ENCODE measurements around the gene BAIAP2L1. TPM values are rescaled to one million over a fixed set of nuclear protein-coding genes. Genes with fewer than 3 reads are reported as not detected.
A peak's percentile ranks its signal among the peaks of the same experiment; 100 is the strongest.

The BAIAP2L1 gene
- total and polyA plus RNA-seq, 9 of the 15 experiments (the other 6 are each of a cell fraction or from before 2014, with no cell fraction given): 4.2 to 29.8 (median 15.5) TPM

DNA sequence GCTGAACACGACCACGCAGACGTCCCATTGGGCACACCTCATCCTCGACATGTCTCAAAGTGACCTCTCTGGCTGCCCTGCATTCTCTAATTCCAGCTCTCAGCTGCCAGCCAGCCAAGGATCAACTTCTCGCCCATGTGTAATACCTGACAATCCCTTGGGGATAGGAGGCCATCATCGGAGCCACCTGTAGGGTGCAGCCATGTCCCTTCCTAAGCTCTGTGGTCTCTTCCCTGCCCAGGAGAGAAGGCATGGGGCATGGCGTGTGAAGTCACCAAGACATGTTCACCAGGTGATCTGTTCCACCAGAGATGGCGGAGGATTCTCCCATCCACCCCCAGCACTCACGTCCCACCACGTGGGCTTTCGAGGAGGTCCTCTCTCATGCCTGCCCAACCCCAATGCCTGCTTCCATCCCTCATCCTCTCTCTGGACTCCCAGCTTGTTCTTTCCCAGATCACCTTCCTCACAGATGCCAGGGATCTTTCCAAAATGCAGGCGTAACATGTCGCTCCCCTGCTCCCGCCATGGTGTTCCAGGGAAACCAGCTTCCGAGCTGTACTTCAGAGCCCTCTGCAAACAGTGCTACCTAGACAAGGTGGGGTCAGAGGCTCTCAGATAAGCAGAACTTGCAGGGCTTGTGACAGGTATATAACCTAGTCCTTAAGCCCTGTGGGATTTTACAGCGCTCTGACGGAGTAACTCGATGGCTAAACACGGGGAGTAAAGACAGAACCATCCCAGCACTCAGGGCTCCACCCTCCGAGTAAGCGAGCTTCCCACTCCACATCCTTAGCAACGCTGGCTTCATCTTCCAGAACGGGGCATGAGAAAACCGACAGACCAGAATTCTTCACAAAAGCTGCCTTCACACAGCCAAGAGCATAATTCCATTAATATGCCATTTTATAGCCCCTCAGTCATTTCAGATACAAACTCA lies 78.3 kb downstream of the BAIAP2L1 start:
- no peak overlapping the region for H3K27ac ChIP-seq (ENCODE audit: extremely low read depth, low read depth, low read length)
- H2AFZ ChIP-seq (ENCODE audit: low read depth, low read length): no peak overlapping the region
- H3K9me1 ChIP-seq (ENCODE audit: control insufficient read depth, insufficient read depth, low read length): no peaks in the 10 kb centered on the region
- H3K79me2 ChIP-seq (ENCODE audit: control insufficient read depth, insufficient read depth, low read length): no peaks in the 10 kb centered on the region
- no peak overlapping the region for H3K4me2 ChIP-seq (ENCODE audit: insufficient read depth, low read length)
- TF ChIP-seq ARHGAP35 (IDR thresholded peaks at IDR 0.05; ENCODE audit: partially characterized antibody) (no peak), POLR2B (IDR thresholded peaks at IDR 0.05; ENCODE audit: low read depth, partially characterized antibody) (no peak), ZKSCAN3 (CRISPR knock-in tag; IDR thresholded peaks at IDR 0.05) (no peak), MCM3 (IDR thresholded peaks at IDR 0.05) (no peak), GABPA (tag; conservative IDR thresholded peaks at IDR 0.05; ENCODE audit: low read depth) (no peak), STAG1 (CRISPR knock-in tag; IDR thresholded peaks at IDR 0.05; ENCODE audit: borderline replicate concordance) (no peak), GTF2A2 (tag; IDR thresholded peaks at IDR 0.05) (no peak), ZNF830 (CRISPR knock-in tag; IDR thresholded peaks at IDR 0.05) (no peak), IRF2 (CRISPR knock-in tag; IDR thresholded peaks at IDR 0.05) (no peak), MYC (IDR thresholded peaks at IDR 0.05; ENCODE audit: low read depth, low read length) (no peak), MYC (CRISPR knock-in tag; IDR thresholded peaks at IDR 0.05; ENCODE audit: borderline replicate concordance, low read depth) (no peak), FUS (optimal IDR thresholded peaks at IDR 0.05; ENCODE audit: low read depth, low read length) (no peak), CCNT2 (IDR thresholded peaks at IDR 0.05; ENCODE audit: borderline replicate concordance, extremely low read depth, insufficient read length, low read depth, low read length) (no peak), HDAC8 (tag; IDR thresholded peaks at IDR 0.05) (no peak), ZNF589 (CRISPR knock-in tag; IDR thresholded peaks at IDR 0.05; ENCODE audit: low read depth) (no peak)
- TF ChIP-seq, protein P1, sequence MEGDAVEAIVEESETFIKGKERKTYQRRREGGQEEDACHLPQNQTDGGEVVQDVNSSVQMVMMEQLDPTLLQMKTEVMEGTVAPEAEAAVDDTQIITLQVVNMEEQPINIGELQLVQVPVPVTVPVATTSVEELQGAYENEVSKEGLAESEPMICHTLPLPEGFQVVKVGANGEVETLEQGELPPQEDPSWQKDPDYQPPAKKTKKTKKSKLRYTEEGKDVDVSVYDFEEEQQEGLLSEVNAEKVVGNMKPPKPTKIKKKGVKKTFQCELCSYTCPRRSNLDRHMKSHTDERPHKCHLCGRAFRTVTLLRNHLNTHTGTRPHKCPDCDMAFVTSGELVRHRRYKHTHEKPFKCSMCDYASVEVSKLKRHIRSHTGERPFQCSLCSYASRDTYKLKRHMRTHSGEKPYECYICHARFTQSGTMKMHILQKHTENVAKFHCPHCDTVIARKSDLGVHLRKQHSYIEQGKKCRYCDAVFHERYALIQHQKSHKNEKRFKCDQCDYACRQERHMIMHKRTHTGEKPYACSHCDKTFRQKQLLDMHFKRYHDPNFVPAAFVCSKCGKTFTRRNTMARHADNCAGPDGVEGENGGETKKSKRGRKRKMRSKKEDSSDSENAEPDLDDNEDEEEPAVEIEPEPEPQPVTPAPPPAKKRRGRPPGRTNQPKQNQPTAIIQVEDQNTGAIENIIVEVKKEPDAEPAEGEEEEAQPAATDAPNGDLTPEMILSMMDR (IDR thresholded peaks at IDR 0.05 in 2 of 3, conservative IDR thresholded peaks at IDR 0.05 in 1 of 3; ENCODE audit: insufficient read depth in 2 of 3, low read depth in 1 of 3, low read length in 3 of 3): no peak
- H3K4me3 ChIP-seq: no peak overlapping the region
- BruUV-seq (replicated peaks): no TSS peak
- no peak for FAIRE-seq
- 0 out of 2 replicates have a peak, but pooled peaks cover 7% of the 10 kb centered on the region for H4K20me1 ChIP-seq (replicated peaks; ENCODE audit: control insufficient read depth, insufficient read depth, low read length)
- peaks cover 0 to 3% of the 10 kb centered on the region in 2 experiments; a peak in 1 of 5 replicates for H3K4me1 ChIP-seq (replicated peaks in 1 of 2; ENCODE audit: control insufficient read depth in 2 of 2, insufficient read depth in 2 of 2, low read length in 2 of 2)
- H3K9me3 ChIP-seq (replicated peaks; ENCODE audit: control insufficient read depth, insufficient read depth, low read depth, low read length): no peaks in the 10 kb centered on the region
- intact Hi-C loops (cut with micrococcal nuclease) (no loop called here), in situ Hi-C loops (cut with MboI) (no loop called here)
- ChIA-PET CTCF (ENCODE audit: low intra/inter-chr PET ratio) (no interaction called here), POLR2A (interaction anchor here (1.0 kb wide), 1 partner anchor 13 kb away, joined by 3 read pairs; no protein-coding TSS in a partner anchor)
- peaks cover 13 to 27% of the 10 kb centered on the region in 2 experiments for H3K27me3 ChIP-seq (ENCODE audit: control insufficient read depth in 2 of 2, insufficient read depth in 2 of 2, low read length in 2 of 2)
- ATAC-seq: peak; percentile 49; the same call in 1 of the 3 replicates
- H3K36me3 ChIP-seq (ENCODE audit: control insufficient read depth, insufficient read depth, low read length): no peaks in the 10 kb centered on the region
- no peak for DNase-seq (ENCODE audit: extremely low read depth in 1 of 4, low spot score in 3 of 4)
- 50% methylated on average over 24 of the region's 24 CpGs for WGBS (ENCODE audit: insufficient coverage, low coverage, missing lambda C conversion rate)
- H3K9ac ChIP-seq (ENCODE audit: insufficient read depth in 1 of 2, low read depth in 2 of 2, low read length in 2 of 2): no peak overlapping the region
